ENCODE measurements around the gene DDX3X.
"Not testable (repeated sequence)": the region's sequence is repeated elsewhere in the genome, so short reads cannot be mapped to it uniquely, and the experiment has no call there.

Gene DDX3X

DNA sequence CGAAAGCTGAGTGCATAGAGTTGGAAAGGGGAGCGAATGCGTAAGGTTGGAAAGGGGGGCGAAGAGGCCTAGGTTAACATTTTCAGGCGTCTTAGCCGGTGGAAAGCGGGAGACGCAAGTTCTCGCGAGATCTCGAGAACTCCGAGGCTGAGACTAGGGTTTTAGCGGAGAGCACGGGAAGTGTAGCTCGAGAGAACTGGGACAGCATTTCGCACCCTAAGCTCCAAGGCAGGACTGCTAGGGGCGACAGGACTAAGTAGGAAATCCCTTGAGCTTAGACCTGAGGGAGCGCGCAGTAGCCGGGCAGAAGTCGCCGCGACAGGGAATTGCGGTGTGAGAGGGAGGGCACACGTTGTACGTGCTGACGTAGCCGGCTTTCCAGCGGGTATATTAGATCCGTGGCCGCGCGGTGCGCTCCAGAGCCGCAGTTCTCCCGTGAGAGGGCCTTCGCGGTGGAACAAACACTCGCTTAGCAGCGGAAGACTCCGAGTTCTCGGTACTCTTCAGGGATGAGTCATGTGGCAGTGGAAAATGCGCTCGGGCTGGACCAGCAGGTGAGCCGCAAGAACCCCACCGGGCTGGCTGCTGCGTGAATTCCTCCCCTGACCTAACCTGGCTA is at the start of gene DDX3X:
DDX3X (plus strand) TSS at position 419 of the 619 bp plus-strand sequence; CDS start at position 510, 91 bp downstream.
- DNase-seq (ENCODE audit: low read depth) = peak; percentile 74

DNA sequence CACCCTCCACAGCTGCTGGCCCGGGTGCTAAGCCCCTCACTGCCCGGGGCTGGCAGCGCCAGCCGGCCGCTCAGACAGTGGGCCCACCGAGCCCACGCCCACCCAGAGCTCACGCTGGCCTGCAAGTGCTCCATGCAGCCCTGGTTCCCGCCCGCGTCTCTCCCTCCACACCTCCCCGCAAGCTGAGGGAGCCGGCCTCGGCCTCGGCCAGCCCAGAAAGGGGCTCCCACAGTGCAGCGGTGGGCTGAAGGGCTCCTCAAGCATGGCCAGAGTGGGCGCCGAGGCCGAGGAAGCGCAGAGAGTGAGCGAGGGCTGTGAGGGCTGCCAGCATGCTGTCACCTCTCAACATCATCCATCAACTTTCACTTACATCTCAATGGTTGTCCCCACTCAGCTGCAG is 48.0 kb upstream of the DDX3X start:
- DNase-seq (ENCODE audit: low read depth) = not testable (repeated sequence)

DNA sequence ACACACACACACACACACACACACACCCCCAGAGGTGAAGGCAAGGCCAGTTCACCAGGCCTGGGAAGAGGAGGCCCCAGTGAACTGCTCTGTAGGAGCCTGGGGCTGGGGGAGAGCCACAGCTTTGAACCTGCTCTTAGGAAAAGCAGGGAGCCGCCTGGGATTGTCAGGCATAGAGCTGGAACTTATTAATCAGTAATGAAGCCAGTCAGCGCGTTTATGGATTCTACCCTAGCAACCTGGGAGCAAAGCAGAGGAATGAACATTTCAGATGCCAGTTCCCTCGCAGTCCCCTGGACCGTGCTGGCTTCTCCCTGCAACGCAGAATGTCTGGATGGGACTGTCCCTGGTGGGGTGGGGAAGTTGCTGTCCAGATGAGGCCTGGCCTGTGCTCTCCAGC is 45.3 kb upstream of the DDX3X start:
- no peak for DNase-seq (ENCODE audit: low read depth)

- DNase-seq (ENCODE audit: low read depth) = no peak
Measured at GRCh38 chrX:41289095-41289494, 44.9 kb upstream of the DDX3X start.

GRCh38 chrX:41291309-41291708 is 42.7 kb upstream of the DDX3X start:
- DNase-seq (ENCODE audit: low read depth) = no peak

- DNase-seq (ENCODE audit: low read depth) = no peak
Measured at GRCh38 chrX:41293269-41293668, 40.7 kb upstream of the DDX3X start.

- DNase-seq (ENCODE audit: low read depth) = no peak
Measured at GRCh38 chrX:41300758-41301437, 33.1 kb upstream of the DDX3X start.

GRCh38 chrX:41301438-41301824 is 32.5 kb upstream of the DDX3X start:
- no peak for DNase-seq (ENCODE audit: low read depth)

DNA sequence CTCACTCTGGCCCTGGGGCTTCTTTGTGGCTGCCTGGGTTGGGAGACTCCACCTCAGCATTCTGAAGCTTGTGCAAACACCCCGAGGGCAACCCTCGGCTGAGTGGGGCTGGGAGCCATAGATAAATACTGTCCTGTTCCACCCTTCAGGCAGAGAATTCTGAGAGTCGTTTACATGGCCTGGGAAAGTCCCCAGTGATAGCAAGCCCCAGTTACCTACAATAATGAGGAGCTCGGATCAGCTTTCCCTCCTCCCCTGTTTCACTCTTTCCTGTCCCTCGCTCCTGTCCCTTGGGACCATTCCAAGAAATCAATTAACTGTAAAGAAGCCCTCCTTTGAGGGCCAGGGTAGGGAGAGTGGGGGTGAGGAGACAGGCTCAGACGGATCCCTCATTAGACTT is 31.6 kb upstream of the DDX3X start:
- no peak for DNase-seq (ENCODE audit: low read depth)

DNA sequence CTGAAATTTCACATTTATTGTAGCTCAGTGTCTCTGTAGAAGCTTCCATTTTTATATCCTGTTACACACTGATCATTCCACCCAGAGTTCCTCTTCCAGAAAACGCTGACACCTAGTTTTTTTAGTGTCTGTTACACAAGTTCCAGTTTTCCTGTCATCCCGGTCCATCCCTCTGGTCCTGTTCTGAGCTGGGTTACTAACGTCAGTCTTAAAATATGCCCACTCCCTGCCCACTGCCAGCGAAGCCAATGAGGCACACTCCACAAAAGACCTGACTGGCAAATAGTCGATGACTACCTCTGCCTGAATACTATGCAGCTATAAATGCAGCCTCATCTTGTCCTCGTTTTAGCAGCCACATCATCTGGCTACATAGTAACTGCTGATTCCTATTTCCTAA is 30.9 kb upstream of the DDX3X start:
- no peak for DNase-seq (ENCODE audit: low read depth)

DNA sequence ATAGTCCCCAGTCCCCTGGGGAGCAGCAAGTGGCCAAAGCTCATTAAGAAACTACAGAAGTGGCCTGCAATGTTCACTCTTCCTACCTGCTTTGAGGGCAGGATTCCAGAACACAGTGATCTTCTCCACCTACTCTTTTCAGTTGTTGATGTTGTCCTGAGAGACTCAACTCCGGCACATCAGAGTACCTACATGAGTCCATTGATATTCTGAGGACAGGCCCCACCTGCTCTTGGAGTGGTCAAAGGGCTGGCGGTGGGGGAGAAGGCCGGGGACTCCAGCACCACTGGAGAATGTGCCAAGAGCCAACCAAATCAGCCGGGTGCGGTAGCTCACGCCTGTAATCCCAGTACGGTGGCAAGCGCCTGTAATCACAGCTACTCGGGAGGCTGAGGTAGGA is 29.8 kb upstream of the DDX3X start:
- DNase-seq (ENCODE audit: low read depth) = no peak

DNA sequence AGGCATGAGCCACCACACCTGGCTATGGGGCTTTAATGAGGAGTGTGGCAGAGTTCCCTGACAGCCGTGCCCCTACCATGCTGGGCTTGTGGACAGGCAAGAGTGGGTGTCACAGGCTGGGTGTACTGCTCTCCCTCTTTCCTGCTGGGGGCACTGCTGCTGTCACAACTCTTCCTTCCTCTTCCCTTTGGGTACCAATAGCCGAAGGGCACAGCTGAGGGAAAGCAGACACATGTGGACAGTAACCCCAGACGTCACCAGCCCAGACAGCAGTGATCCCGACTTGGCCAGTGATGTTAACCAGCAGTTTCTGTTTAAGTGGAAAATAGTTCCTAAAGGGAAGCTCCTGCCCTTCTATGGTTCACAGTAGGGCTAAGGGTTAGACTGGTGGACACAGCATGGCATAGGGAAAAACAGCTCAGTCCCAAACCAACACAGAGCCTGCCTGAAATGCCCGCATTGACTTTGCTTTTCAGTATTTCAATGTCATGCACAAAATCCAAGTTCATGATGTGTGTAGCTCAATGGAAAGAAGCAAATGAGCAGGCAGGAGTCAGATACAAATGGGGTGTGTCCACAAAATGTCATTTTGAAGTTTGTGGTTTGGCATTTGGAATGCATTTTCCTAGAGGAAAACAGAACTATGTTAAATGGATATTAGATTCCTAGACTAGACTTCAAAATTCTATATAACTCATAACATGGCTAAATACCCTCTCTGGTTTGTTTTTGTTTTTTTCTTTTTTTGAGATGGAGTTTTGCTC is 24.9 kb upstream of the DDX3X start:
- DNase-seq (ENCODE audit: low read depth) = no peak

- DNase-seq (ENCODE audit: low read depth) = no peak
Measured at GRCh38 chrX:41312786-41313185, 21.2 kb upstream of the DDX3X start.

DNA sequence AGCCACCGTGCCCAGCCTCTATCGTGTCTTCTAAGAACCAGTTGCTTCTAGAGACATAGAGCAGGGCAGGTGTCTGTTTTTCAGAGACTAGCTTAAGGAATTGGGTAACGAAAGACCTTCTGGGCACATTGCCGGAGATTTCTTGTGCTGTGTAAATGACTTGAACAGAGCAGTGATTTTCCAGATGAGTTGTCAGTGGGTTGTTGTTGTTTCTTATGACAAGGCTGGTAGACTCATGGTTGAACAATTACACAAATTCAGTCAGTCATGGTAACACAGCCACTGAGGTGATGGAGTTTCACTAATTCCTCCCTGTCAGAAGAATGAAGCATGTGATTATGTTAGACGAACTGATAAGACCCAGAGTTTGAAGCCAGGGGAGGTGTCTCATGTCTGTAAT is 20.5 kb upstream of the DDX3X start:
- no peak for DNase-seq (ENCODE audit: low read depth)

DNA sequence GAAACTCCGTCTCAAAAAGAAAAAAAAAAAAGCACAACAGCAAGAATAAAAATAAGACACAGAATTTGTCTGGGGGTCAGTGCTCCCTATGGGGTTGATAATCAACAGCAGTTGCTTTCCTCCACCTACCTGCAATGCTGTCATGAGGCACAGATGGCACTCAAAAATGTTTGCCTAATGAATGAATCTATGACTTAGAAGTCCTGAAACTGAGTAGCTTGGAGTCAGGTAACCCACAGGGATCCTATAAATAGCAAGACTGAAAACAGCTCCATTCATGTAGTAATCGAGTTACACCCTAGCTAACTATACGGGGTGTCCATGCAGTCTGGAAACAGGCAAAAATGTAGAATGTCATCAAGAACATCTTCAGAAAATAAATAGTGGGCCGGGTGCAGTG is 19.8 kb upstream of the DDX3X start:
- DNase-seq (ENCODE audit: low read depth) = no peak

- no peak for DNase-seq (ENCODE audit: low read depth)
Measured at GRCh38 chrX:41314881-41315280, 19.1 kb upstream of the DDX3X start.

GRCh38 chrX:41316266-41316665 is 17.7 kb upstream of the DDX3X start:
- not testable (repeated sequence) for DNase-seq (ENCODE audit: low read depth)

- DNase-seq (ENCODE audit: low read depth) = no peak
Measured at GRCh38 chrX:41317477-41318208, 16.3 kb upstream of the DDX3X start.

- DNase-seq (ENCODE audit: low read depth) = no peak
Measured at GRCh38 chrX:41320393-41320792, 13.6 kb upstream of the DDX3X start.

DNA sequence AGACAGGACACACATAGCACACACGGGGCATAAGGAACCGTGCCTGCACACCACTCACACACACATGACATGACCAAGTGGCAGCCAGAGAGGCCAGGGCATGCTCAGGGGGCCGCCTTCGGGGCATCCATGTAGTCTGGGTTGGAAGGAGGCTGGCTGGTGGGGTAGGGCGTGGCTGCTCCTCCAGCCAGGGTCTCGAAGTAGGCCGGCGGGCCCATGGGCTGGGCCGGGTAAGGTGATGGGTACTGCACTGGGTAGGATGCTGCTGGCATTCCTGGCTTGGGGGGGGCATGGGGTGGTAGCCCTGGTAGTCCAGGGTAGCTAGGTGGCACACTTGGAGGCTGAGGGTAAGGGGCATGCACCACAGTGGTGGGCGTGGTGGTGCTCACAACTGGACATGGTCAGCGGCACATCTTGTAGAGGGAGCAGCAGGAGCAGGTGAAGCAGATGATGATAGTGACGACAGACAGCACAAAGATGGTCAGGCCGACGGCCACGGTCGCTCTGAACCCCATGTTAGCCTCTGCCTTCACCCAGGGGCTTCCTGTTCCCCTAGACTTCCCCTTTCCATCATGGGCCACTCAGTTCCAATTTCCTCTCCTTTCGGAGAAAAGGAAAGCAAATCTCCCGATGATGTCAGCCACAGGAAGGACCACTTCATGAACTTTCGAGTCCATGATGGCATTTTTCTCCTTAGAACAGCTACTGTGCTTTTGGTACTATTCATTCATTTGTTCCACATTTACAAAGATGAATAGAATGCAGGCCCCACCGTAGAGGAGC is 10.9 kb upstream of the DDX3X start:
- DNase-seq (ENCODE audit: low read depth) = no peak

GRCh38 chrX:41326431-41326830 is 7.5 kb upstream of the DDX3X start:
- no peak for DNase-seq (ENCODE audit: low read depth)

GRCh38 chrX:41327341-41327740 is 6.6 kb upstream of the DDX3X start:
- no peak for DNase-seq (ENCODE audit: low read depth)
